OCI-LY3 (cell line): Measurements from ENCODE around the gene SCIN.

Source experiments
- EZH2phosphoT487 ChIP-seq: fragments of 200-600 bp; shearing (Covaris generic); IDR thresholded peaks from 2 replicates; pipeline ENCODE4 v1.6.1; 2018; ENCODE audit warnings: antibody characterized with exemption, mixed run types, low read depth
- TF ChIP-seq, protein P1 (sequence below): fragments of 200-600, 300-600 bp; sonication (generic); IDR thresholded peaks from 2 replicates; pipeline ENCODE4 v1.5.1; 2014; ENCODE audit warnings: antibody characterized with exemption, low read length, low read depth

DNA sequence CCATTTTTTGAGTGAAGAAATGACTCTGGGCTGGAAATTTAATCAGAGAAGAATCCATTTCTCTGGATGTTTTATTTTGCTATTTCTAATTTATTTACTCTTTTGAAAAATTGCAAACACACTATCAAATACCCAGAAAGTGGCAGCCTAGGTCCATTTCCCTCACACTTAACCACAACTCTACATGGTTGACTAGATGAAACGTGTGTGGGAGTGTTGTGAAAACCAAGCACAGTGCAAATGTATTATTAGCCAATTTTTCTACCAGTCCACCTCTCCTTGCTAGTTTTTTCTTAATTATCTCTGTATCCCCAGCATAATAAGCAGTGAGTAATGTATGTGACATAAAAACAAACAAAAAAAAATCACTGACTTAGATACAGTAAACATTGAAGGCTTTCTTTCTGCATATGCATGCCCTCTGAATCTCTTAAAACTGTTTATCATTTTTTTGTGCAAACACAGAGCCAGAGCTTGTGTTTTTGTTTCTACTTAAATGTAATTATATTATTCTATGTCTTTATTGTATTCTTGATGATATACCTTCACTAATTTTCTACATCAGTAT is 30.9 kb downstream of the SCIN start:
- TF ChIP-seq, protein P1, sequence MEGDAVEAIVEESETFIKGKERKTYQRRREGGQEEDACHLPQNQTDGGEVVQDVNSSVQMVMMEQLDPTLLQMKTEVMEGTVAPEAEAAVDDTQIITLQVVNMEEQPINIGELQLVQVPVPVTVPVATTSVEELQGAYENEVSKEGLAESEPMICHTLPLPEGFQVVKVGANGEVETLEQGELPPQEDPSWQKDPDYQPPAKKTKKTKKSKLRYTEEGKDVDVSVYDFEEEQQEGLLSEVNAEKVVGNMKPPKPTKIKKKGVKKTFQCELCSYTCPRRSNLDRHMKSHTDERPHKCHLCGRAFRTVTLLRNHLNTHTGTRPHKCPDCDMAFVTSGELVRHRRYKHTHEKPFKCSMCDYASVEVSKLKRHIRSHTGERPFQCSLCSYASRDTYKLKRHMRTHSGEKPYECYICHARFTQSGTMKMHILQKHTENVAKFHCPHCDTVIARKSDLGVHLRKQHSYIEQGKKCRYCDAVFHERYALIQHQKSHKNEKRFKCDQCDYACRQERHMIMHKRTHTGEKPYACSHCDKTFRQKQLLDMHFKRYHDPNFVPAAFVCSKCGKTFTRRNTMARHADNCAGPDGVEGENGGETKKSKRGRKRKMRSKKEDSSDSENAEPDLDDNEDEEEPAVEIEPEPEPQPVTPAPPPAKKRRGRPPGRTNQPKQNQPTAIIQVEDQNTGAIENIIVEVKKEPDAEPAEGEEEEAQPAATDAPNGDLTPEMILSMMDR = no peak
- no peak for TF ChIP-seq EZH2phosphoT487
